Inflammatory macrophage (primary cell): Measurements from ENCODE around the gene UQCRQ.

Experiments
- DNase-seq, 2 donors: peaks; one replicate each; pipeline ENCODE4 v3.0.0-alpha.2; 2020 to 2022

Gene UQCRQ

DNA sequence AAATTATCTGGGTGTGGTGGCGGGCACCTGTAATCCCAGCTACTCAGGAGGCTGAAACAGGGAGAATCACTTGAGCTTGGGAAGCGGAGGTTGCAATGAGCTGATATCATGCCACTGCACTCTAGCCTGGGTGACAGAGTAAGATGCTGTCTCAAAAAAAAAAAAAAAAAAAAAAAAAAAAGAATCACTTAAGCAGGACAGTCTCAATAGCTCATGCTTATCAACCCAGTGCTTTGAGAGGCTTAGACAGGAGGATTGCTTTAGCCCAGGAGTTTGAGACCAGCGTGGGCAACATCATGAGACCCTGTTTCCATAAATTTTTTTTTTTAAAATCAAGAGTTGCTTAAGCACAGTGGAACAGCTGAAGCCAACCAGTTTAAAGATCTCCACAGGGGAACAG, 49.6 kb downstream of the UQCRQ start:
- DNase-seq = no peak
